IMR-90 (cell line): ENCODE measurements around the gene TSC22D3.

Experiments
- MAZ ChIP-seq: IDR thresholded peaks from 2 replicates; pipeline ENCODE4 v1.6.1; 2012; ENCODE audit warnings: low read depth, mild to moderate bottlenecking, low read length, improper control_type of control experiment, moderate library complexity, borderline replicate concordance
- POLR2A ChIP-seq: IDR thresholded peaks from 2 replicates; pipeline ENCODE4 v1.6.1; 2012; ENCODE audit warnings: mild to moderate bottlenecking, low read depth, low read length
- SMC3 ChIP-seq: fragments of 150-350 bp; IDR thresholded peaks from 2 replicates; pipeline ENCODE4 v1.6.1; 2016; ENCODE audit warnings: low read depth, mild to moderate bottlenecking, antibody characterized with exemption, low read length, moderate library complexity
- TF ChIP-seq, protein P1 (sequence below): conservative IDR thresholded peaks from 2 replicates; pipeline ENCODE4 v1.5.1; 2012; ENCODE audit warnings: mild to moderate bottlenecking, low read depth, low read length, improper control_type of control experiment

GRCh38 chrX:107764845-107765608 is 10.6 kb downstream of the TSC22D3 start:
- no peak for TF ChIP-seq POLR2A
- no peak for TF ChIP-seq MAZ
- TF ChIP-seq SMC3 = no peak
- TF ChIP-seq, protein P1, sequence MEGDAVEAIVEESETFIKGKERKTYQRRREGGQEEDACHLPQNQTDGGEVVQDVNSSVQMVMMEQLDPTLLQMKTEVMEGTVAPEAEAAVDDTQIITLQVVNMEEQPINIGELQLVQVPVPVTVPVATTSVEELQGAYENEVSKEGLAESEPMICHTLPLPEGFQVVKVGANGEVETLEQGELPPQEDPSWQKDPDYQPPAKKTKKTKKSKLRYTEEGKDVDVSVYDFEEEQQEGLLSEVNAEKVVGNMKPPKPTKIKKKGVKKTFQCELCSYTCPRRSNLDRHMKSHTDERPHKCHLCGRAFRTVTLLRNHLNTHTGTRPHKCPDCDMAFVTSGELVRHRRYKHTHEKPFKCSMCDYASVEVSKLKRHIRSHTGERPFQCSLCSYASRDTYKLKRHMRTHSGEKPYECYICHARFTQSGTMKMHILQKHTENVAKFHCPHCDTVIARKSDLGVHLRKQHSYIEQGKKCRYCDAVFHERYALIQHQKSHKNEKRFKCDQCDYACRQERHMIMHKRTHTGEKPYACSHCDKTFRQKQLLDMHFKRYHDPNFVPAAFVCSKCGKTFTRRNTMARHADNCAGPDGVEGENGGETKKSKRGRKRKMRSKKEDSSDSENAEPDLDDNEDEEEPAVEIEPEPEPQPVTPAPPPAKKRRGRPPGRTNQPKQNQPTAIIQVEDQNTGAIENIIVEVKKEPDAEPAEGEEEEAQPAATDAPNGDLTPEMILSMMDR = no peak
